HG03460 (cell line): Measurements from ENCODE around the gene MYO15B.
"Not testable (repeated sequence)": the region's sequence is repeated elsewhere in the genome, so short reads cannot be mapped to it uniquely, and the experiment has no call there.

Source experiments
- ATAC-seq: cut with Tn5 transposase; IDR thresholded peaks from one replicate; pipeline ENCODE4 v1.9.1; 2021; ENCODE audit not compliant: unreplicated experiment

Gene MYO15B

GRCh38 chr17:75637143-75637538 is 49.5 kb downstream of the MYO15B start:
- no peak for ATAC-seq

GRCh38 chr17:75637551-75637950 is 50.0 kb downstream of the MYO15B start:
- ATAC-seq = no peak

GRCh38 chr17:75638039-75638438 is 50.4 kb downstream of the MYO15B start:
- ATAC-seq = not testable (repeated sequence)

GRCh38 chr17:75638893-75639292 is 51.3 kb downstream of the MYO15B start:
- ATAC-seq = no peak

- ATAC-seq = no peak
Observed at GRCh38 chr17:75639327-75639726, 51.7 kb downstream of the MYO15B start.

- no peak for ATAC-seq
Observed at GRCh38 chr17:75639771-75640555, 52.4 kb downstream of the MYO15B start.

- ATAC-seq = no peak
Observed at GRCh38 chr17:75640556-75641119, 53.0 kb downstream of the MYO15B start.

- no peak for ATAC-seq
Observed at GRCh38 chr17:75641343-75641742, 53.7 kb downstream of the MYO15B start.

- ATAC-seq = no peak
Observed at GRCh38 chr17:75642182-75642783, 54.7 kb downstream of the MYO15B start.

GRCh38 chr17:75642784-75643642 is 55.4 kb downstream of the MYO15B start:
- no peak for ATAC-seq

GRCh38 chr17:75643643-75644017 is 56.0 kb downstream of the MYO15B start:
- ATAC-seq = no peak

- ATAC-seq = no peak
Observed at GRCh38 chr17:75645501-75645888, 57.9 kb downstream of the MYO15B start.

- ATAC-seq = peak; percentile 83
Observed at GRCh38 chr17:75645889-75646637, 58.5 kb downstream of the MYO15B start.

- ATAC-seq = no peak
Observed at GRCh38 chr17:75646638-75646992, 59.0 kb downstream of the MYO15B start.

GRCh38 chr17:75647061-75647460 is 59.5 kb downstream of the MYO15B start:
- ATAC-seq = no peak

- no peak for ATAC-seq
Observed at GRCh38 chr17:75647921-75648320, 60.3 kb downstream of the MYO15B start.

- ATAC-seq = no peak
Observed at GRCh38 chr17:75649687-75650086, 62.1 kb downstream of the MYO15B start.

- ATAC-seq = no peak
Observed at GRCh38 chr17:75650874-75651273, 63.3 kb downstream of the MYO15B start.

GRCh38 chr17:75652341-75652740 is 64.7 kb downstream of the MYO15B start:
- no peak for ATAC-seq

GRCh38 chr17:75652934-75653549 is 65.4 kb downstream of the MYO15B start:
- ATAC-seq = no peak
